ENCODE data around the gene GAS7.

The GAS7 gene

GRCh38 chr17:10063730-10064241 lies 134.6 kb downstream of the GAS7 start:
- ATAC-seq = no peak
- TF ChIP-seq ESRRG (CRISPR knock-in tag; IDR thresholded peaks at IDR 0.05) (no peak), ZNF70 (CRISPR knock-in tag; IDR thresholded peaks at IDR 0.05) (no peak), OSR1 (CRISPR knock-in tag; IDR thresholded peaks at IDR 0.05) (no peak), PPARA (CRISPR knock-in tag; IDR thresholded peaks at IDR 0.05; ENCODE audit: borderline replicate concordance) (no peak), CSDC2 (CRISPR knock-in tag; IDR thresholded peaks at IDR 0.05) (no peak), ZFP3 (CRISPR knock-in tag; IDR thresholded peaks at IDR 0.05) (no peak)

GRCh38 chr17:10062691-10063385 lies 135.6 kb downstream of the GAS7 start:
- no peak for TF ChIP-seq CREB5 (CRISPR knock-in tag; IDR thresholded peaks at IDR 0.05; ENCODE audit: low read depth)
- TF ChIP-seq TCF4 (CRISPR knock-in tag; IDR thresholded peaks at IDR 0.05; ENCODE audit: borderline replicate concordance) = no peak
- no peak for TF ChIP-seq RARB (CRISPR knock-in tag; IDR thresholded peaks at IDR 0.05)
- TF ChIP-seq BACH2 (CRISPR knock-in tag; IDR thresholded peaks at IDR 0.05; ENCODE audit: borderline replicate concordance) = no peak
- TF ChIP-seq POU6F1 (CRISPR knock-in tag; IDR thresholded peaks at IDR 0.05; ENCODE audit: borderline replicate concordance, low read depth) = no peak
- TF ChIP-seq ZFP3 (CRISPR knock-in tag; IDR thresholded peaks at IDR 0.05) = no peak
- TF ChIP-seq PATZ1 (CRISPR knock-in tag; IDR thresholded peaks at IDR 0.05; ENCODE audit: borderline replicate concordance) = no peak
- no peak for TF ChIP-seq ARNTL (CRISPR knock-in tag; IDR thresholded peaks at IDR 0.05; ENCODE audit: borderline replicate concordance, low read depth)
- no peak for TF ChIP-seq ZNF565 (CRISPR knock-in tag; conservative IDR thresholded peaks at IDR 0.05; ENCODE audit: low read depth)
- TF ChIP-seq ZC3H10 (CRISPR knock-in tag; IDR thresholded peaks at IDR 0.05) = no peak

GRCh38 chr17:10061111-10061845 lies 137.1 kb downstream of the GAS7 start:
- TF ChIP-seq ZFP30 (CRISPR knock-in tag; IDR thresholded peaks at IDR 0.05) (no peak), TCF4 (CRISPR knock-in tag; IDR thresholded peaks at IDR 0.05; ENCODE audit: borderline replicate concordance) (peak; percentile 52; the same call in 1 of the 2 replicates)
- ATAC-seq = no peak

More at GRCh38 chr17:10062691-10063385, 135.6 kb downstream of the GAS7 start:
- ATAC-seq = no peak

- TF ChIP-seq TOX (CRISPR knock-in tag; IDR thresholded peaks at IDR 0.05; ENCODE audit: borderline replicate concordance) (no peak), GLIS3 (CRISPR knock-in tag; IDR thresholded peaks at IDR 0.05) (no peak), ZNF8 (CRISPR knock-in tag; IDR thresholded peaks at IDR 0.05) (no peak), RARB (CRISPR knock-in tag; IDR thresholded peaks at IDR 0.05) (no peak), ZNF70 (CRISPR knock-in tag; IDR thresholded peaks at IDR 0.05) (no peak), POU6F1 (CRISPR knock-in tag; IDR thresholded peaks at IDR 0.05; ENCODE audit: borderline replicate concordance, low read depth) (no peak), ZFP30 (CRISPR knock-in tag; IDR thresholded peaks at IDR 0.05) (no peak)
- no peak for ATAC-seq
Measured at GRCh38 chr17:10060526-10060925, 137.9 kb downstream of the GAS7 start.
